HCT116 (cell line): ENCODE results near the gene LRCH3. TPM values are rescaled to one million over a fixed set of nuclear protein-coding genes. Genes with fewer than 3 reads are reported as not detected.
"Not testable (repeated sequence)": the region's sequence is repeated elsewhere in the genome, so short reads cannot be mapped to it uniquely, and the experiment has no call there.

Source experiments
- ATAC-seq: fragments of 200-7000 bp; cut with Tn5 transposase; 2 replicates; pipeline ENCODE4 v1.9.1; 2020; ENCODE audit warnings: mild to moderate bottlenecking, moderate library complexity
- BruUV-seq: library from RNA; stranded (reverse); fragments of 400-500 nt; replicated peaks from 2 replicates; lab custom pipeline; 2021; lab: Mats Ljungman, UMichigan
- CTCF ChIA-PET: fragments of 300-600 bp; sonication (Branson Sonifier 250); formaldehyde crosslinking; loops from one replicate; lab custom pipeline; 2021; ENCODE audit warnings: antibody characterized with exemption; lab: Charles Lee
- POLR2A ChIA-PET: fragments of 300-600, 350-600 bp; sonication (Branson Sonifier 250); formaldehyde crosslinking; loops from one replicate; lab custom pipeline; 2021; ENCODE audit warnings: antibody characterized with exemption; lab: Charles Lee
- RAD21 ChIA-PET, 2 experiments: fragments of 300-600 bp; sonication (Branson Sonifier 250); formaldehyde crosslinking; loops; one replicate each; lab custom pipeline; 2023; ENCODE audit warnings: low total read pairs in 2 of 2; ENCODE audit not compliant: uncharacterized antibody in 2 of 2, unreplicated experiment in 2 of 2, low non-redundant PET in 1 of 2; lab: Charles Lee
- DNase-seq: peaks from one replicate; pipeline ENCODE4 v3.0.0-alpha.2; 2010; ENCODE audit warnings: low read depth, low spot score
- H2AFZ ChIP-seq: fragments of 200-600 bp; shearing (Covaris generic), sonication (generic); 2 replicates; pipeline ENCODE4 v1.6.1; 2017; ENCODE audit warnings: low read depth, mixed run types, mixed read lengths, antibody characterized with exemption, low read length; ENCODE audit not compliant: poor library complexity, severe bottlenecking
- H3K27ac ChIP-seq: 2 replicates; pipeline ENCODE4 v1.5.1; 2012; ENCODE audit warnings: low read depth, low read length
- H3K27me3 ChIP-seq: fragments of 200-600 bp; sonication (generic); 2 replicates; pipeline ENCODE4 v1.6.1; 2016; ENCODE audit warnings: mixed run types, low read length, mixed read lengths; ENCODE audit not compliant: insufficient read depth
- H3K36me3 ChIP-seq, 2 experiments: fragments of 200-500 bp in 1 of 2; fragments of 200-600 bp in 1 of 2; sonication (Bioruptor generic) in 1 of 2; sonication (generic) in 1 of 2; 2 replicates each; pipeline versions ENCODE4 v1.5.1 to v1.6.1; 2014 to 2016; ENCODE audit warnings: low read length in 2 of 2, inconsistent platforms in 1 of 2, mixed read lengths in 1 of 2, mixed run types in 1 of 2; ENCODE audit not compliant: insufficient read depth in 2 of 2, control insufficient read depth in 1 of 2
- H3K4me1 ChIP-seq, 2 experiments: fragments of 200-600 bp in 1 of 2; sonication (generic) in 1 of 2; 2 replicates each; pipeline versions ENCODE4 v1.5.1 to v1.6.1; 2012 to 2017; ENCODE audit warnings: low read length in 2 of 2, inconsistent platforms in 1 of 2, mild to moderate bottlenecking in 1 of 2, mixed read lengths in 1 of 2, mixed run types in 1 of 2, moderate library complexity in 1 of 2; ENCODE audit not compliant: insufficient read depth in 2 of 2, control insufficient read depth in 1 of 2
- H3K4me2 ChIP-seq: fragments of 200-600 bp; sonication (generic); 2 replicates; pipeline ENCODE4 v1.6.1; 2017; ENCODE audit warnings: mixed run types, low read length, mixed read lengths
- H3K4me3 ChIP-seq, 2 experiments: fragments of 200-600 bp in 1 of 2; sonication (generic) in 1 of 2; replicated peaks in 1 of 2; 2 replicates each; pipeline ENCODE4 v1.5.1; 2011 to 2016; ENCODE audit warnings: low read length in 2 of 2, control low read depth in 1 of 2, low read depth in 1 of 2, mild to moderate bottlenecking in 1 of 2, mixed read lengths in 1 of 2, mixed run types in 1 of 2
- H3K79me2 ChIP-seq: fragments of 200-600 bp; sonication (generic); 2 replicates; pipeline ENCODE4 v1.6.1; 2017; ENCODE audit warnings: mild to moderate bottlenecking, mixed run types, low read length, moderate library complexity, mixed read lengths; ENCODE audit not compliant: insufficient read depth
- H3K9ac ChIP-seq: fragments of 200-600 bp; sonication (generic); 2 replicates; pipeline ENCODE4 v1.6.1; 2016; ENCODE audit warnings: low read length, mixed read lengths
- H3K9me2 ChIP-seq: fragments of 200-600 bp; sonication (generic), shearing (Covaris generic); 2 replicates; pipeline ENCODE4 v1.6.1; 2017; ENCODE audit warnings: mixed run types, mild to moderate bottlenecking, moderate library complexity; ENCODE audit not compliant: insufficient read depth
- H3K9me3 ChIP-seq, 2 experiments: fragments of 200-500 bp in 1 of 2; fragments of 200-600 bp in 1 of 2; sonication (Bioruptor generic) in 1 of 2; sonication (generic) in 1 of 2; 2 replicates each; pipeline ENCODE4 v1.6.1; 2014 to 2017; ENCODE audit warnings: low read length in 2 of 2, mixed read lengths in 2 of 2, inconsistent platforms in 1 of 2, low read depth in 1 of 2, mild to moderate bottlenecking in 1 of 2, mixed run types in 1 of 2, moderate library complexity in 1 of 2; ENCODE audit not compliant: control insufficient read depth in 1 of 2, insufficient read depth in 1 of 2
- H4K20me1 ChIP-seq: fragments of 200-600 bp; sonication (generic), shearing (Covaris generic); 2 replicates; pipeline ENCODE4 v1.6.1; 2017; ENCODE audit warnings: mixed run types, mild to moderate bottlenecking, moderate library complexity; ENCODE audit not compliant: insufficient read depth
- SP1 ChIP-seq: IDR thresholded peaks from 2 replicates; pipeline ENCODE4 v1.6.1; 2012; ENCODE audit warnings: low read depth
- intact Hi-C: fragments of 100-400 bp; cut with micrococcal nuclease; formaldehyde crosslinking; loops from 2 replicates; pipeline ENCODE4 v1.10.0; 2022
- total RNA-seq: library from RNA; stranded (reverse); gene quantifications from one replicate; pipeline ENCODE4 v1.2.1, GENCODE V29; 2021; ENCODE audit not compliant: unreplicated experiment
- TF ChIP-seq, protein P1 (sequence below): IDR thresholded peaks from 2 replicates; pipeline ENCODE4 v1.6.1; 2012

The LRCH3 gene
- total RNA-seq, 1 experiment from 2014 or later: 38.1 TPM

DNA sequence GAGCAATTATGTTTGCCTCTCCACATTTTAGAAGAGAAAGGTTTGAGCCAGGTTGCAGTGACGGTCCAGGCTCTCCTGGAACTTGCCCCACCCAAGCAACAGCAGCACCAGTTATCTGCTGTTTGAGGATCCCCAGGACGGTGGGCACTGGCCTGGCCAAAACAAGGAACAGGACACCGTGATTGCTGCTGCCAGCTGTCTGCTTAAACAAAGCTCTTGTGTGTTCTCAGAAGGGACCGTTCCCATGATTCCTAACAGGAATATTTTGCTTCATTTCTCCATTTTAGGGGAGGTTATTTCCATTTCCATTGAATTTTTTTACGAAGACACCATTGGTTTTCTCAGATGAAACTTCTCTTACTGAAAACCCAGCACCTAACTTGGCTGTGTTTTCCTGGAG, 92.5 kb downstream of the LRCH3 start:
- H3K4me1 ChIP-seq: peaks cover 0 to 1% of the 10 kb centered on the region in 2 experiments; a peak in 1 of 4 replicates
- H3K79me2 ChIP-seq: no peaks in the 10 kb centered on the region
- H3K4me3 ChIP-seq: no peak overlapping the region
- H2AFZ ChIP-seq: no peak overlapping the region
- H3K27ac ChIP-seq: no peak overlapping the region
- H3K36me3 ChIP-seq: peaks cover 4% of the 10 kb centered on the region in 2 experiments; a peak in 2 of 4 replicates
- ChIA-PET RAD21 (no interaction called here), CTCF (no interaction called here), POLR2A (no interaction called here)
- H3K9me3 ChIP-seq: no peaks in the 10 kb centered on the region
- intact Hi-C loops: no loop called here
- no peak overlapping the region for H3K4me2 ChIP-seq
- ATAC-seq: no peak
- H3K27me3 ChIP-seq: no peaks in the 10 kb centered on the region
- TF ChIP-seq, protein P1, sequence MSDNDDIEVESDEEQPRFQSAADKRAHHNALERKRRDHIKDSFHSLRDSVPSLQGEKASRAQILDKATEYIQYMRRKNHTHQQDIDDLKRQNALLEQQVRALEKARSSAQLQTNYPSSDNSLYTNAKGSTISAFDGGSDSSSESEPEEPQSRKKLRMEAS: no peak
- TF ChIP-seq SP1: no peak
- H3K9ac ChIP-seq: no peak overlapping the region
- no peaks in the 10 kb centered on the region for H4K20me1 ChIP-seq
- no peak for DNase-seq
- no peaks in the 10 kb centered on the region for H3K9me2 ChIP-seq
- no TSS peak for BruUV-seq

DNA sequence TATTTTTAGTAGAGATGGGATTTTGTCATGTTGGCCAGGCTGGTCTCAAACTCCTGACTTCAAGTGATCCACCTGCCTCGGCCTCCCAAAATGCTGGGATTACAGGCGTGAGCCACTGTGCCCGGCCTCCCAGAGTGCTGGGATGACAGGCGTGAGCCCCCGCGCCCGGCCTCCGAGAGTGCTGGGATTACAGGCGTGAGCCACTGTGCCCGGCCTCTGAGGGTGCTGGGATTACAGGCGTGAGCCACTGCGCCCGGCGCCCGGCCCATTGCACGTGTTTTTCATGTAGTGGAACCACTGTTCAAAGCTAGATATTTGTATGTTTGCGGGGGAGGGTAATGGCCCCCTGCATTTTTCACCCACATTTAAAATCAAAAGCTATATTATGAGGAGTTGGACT, 93.3 kb downstream of the LRCH3 start:
- H3K36me3 ChIP-seq, H3K9ac ChIP-seq, CTCF ChIA-PET, DNase-seq, BruUV-seq, H3K4me2 ChIP-seq, H3K27me3 ChIP-seq, H3K27ac ChIP-seq, H3K9me2 ChIP-seq, H4K20me1 ChIP-seq, H3K9me3 ChIP-seq, H3K4me1 ChIP-seq, RAD21 ChIA-PET, intact Hi-C loops, H2AFZ ChIP-seq, H3K4me3 ChIP-seq, ATAC-seq, H3K79me2 ChIP-seq, POLR2A ChIA-PET: not testable (repeated sequence)

DNA sequence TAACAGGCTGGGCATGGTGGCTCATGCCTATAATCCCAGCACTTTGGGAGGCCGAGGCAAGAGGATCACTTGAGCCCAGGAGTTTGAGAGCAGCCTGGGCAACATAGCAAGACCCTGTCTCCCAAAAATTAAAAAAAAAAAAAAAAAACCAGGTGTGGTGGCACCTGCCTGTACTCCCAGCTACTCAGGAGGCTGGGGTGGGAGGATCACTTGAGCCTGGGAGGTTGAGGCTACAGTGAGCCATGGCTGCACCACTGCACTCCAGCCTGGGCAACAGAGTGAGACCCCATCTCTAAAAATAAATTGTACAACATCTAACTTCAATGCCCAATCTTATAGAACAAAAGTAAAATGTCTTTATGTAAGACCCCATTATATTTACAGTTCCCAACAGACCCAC, 95.0 kb downstream of the LRCH3 start:
- H2AFZ ChIP-seq, H3K9ac ChIP-seq, H3K27ac ChIP-seq, H3K27me3 ChIP-seq, BruUV-seq, intact Hi-C loops, CTCF ChIA-PET, H3K4me2 ChIP-seq, H3K4me3 ChIP-seq, DNase-seq, H3K9me2 ChIP-seq, POLR2A ChIA-PET, H3K9me3 ChIP-seq, H3K36me3 ChIP-seq, H4K20me1 ChIP-seq, ATAC-seq, RAD21 ChIA-PET, H3K79me2 ChIP-seq: not testable (repeated sequence)
- peaks cover 0 to 14% of the 10 kb centered on the region in 2 experiments; a peak in 2 of 4 replicates for H3K4me1 ChIP-seq

DNA sequence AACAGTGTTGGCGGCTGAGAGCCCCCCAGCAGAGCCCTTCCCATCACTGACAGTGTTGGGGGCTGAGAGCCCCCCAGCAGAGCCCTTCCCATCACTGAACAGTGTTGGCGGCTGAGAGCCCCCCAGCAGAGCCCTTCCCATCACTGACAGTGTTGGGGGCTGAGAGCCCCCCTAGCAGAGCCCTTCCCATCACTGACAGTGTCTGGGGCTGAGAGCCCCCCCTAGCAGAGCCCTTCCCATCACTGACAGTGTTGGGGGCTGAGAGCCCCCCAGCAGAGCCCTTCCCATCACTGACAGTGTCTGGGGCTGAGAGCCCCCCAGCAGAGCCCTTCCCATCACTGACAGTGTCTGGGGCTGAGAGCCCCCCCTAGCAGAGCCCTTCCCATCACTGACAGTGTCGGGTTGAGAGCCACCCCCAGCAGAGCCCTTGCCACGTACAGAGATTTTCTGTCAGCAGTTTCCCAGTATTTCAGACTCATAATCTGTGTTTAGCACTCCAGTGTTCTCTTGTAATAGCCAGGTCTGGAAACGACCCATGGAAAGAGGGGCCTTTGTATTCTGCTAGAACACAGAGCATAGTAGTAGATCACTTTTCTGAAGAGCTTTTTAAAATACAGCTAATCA, 96.5 kb downstream of the LRCH3 start:
- DNase-seq, H3K79me2 ChIP-seq, BruUV-seq, POLR2A ChIA-PET, H3K9me3 ChIP-seq, H3K9me2 ChIP-seq, H2AFZ ChIP-seq, ATAC-seq, H3K27ac ChIP-seq, H4K20me1 ChIP-seq, H3K27me3 ChIP-seq, RAD21 ChIA-PET, CTCF ChIA-PET, H3K4me3 ChIP-seq, H3K4me2 ChIP-seq, intact Hi-C loops, H3K36me3 ChIP-seq, H3K9ac ChIP-seq: not testable (repeated sequence)
- peaks cover 0 to 14% of the 10 kb centered on the region in 2 experiments; a peak in 2 of 4 replicates for H3K4me1 ChIP-seq
